ELF-1 (cell line): ENCODE measurements around the gene KCTD10.
"Not testable (repeated sequence)": the region's sequence is repeated elsewhere in the genome, so short reads cannot be mapped to it uniquely, and the experiment has no call there.

Source experiments
- DNase-seq: peaks from one replicate; pipeline ENCODE4 v3.0.0-alpha.2; 2016; ENCODE audit warnings: low read depth, low spot score

Gene KCTD10

GRCh38 chr12:109473526-109474270, 3.4 kb downstream of the KCTD10 start:
- not testable (repeated sequence) for DNase-seq

DNA sequence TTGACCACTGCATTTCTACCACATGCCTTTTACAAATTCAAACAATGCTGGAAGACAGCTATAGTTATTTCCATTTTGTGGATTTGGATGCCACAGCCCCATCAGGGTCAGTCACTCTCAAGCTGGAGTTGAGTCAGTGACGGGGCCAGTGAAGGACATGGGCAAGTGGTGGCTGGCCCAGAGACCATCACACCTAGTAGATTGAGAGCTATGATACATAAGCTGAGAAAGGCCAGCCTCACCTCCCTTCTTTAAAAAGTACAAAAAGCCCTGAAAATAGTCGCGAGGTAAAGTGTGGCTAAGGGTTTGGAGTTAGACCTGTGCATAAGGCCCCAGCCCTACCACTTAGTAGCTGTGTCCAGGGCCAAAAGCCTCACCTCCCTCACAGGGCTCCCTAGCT, 4.1 kb downstream of the KCTD10 start:
- no peak for DNase-seq

- no peak for DNase-seq
Observed at GRCh38 chr12:109469517-109469916, 7.6 kb downstream of the KCTD10 start.

- DNase-seq, result no peak
Observed at GRCh38 chr12:109467978-109468676, 9.0 kb downstream of the KCTD10 start.

DNA sequence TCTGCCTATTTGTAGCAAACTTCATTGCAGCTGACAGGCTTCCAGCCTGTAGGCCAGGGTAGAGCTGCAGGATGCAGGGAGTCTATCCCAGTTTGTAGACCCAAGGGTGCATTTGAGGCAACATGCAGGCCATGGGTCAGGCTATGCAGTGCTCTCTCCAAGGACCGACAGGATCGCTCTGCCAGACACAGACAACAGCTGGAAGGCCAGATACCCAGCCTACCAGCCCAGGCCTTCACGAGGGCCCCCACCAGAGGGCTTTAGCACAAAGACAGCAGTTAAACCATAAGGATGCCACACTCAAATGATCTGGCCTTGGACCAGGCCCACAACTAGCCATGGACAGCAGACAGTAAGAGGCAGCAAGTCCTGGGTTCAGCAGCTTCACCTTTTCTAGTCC, 10.3 kb downstream of the KCTD10 start:
- no peak for DNase-seq

DNA sequence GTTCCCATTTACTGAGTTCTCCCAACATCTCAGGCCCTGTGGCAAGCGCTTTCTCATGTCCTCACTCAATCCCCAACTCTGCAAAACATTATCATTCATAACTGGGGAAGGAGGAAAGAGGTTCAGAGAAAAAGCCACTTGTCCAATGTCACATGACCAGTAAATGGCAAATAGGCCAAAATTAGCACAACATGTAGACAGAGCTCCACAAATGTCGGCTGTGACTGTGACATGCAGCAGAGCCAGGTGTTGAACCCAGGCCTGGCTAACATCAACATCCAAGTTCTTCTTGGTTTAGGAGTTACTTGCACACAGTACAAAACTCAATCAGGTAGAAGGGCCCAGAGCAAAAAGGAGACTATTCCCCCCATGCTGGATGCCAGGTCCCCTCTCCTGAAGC, 10.8 kb downstream of the KCTD10 start:
- DNase-seq, result no peak

DNA sequence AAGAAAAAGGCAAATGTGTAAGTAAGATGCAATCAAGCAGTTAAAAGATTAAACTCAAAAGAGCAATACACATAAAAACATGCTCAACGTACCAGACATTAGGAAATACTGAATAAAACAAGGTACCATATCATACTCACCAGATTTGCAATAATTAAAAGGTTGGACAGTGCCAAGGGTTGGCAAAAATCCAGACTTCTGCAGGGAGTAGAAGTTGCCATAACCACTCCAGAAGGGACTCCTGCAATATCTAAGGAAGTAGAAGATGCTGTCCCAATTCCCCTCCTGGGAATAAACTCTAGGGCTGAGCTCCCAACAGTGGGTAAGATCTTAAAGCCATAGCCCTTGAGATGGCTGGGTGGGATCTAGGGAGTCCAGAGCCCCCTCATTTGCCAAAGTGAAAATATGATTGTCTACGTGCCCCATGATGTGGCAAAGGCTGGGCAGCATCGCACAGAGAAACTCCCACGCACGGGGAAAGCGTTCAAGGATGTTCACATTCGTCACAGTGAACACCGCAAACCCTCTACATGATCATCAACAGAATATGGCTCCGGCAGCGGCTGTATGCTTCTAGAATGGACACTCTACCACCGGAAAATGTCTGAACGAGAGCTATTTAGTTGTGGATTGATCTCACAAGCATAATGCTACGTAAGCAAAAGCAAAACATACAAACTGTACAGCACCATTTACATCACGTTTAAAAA, 12.3 kb downstream of the KCTD10 start:
- no peak for DNase-seq

- DNase-seq, result peak; percentile 14
Observed at GRCh38 chr12:109463756-109464155, 13.3 kb downstream of the KCTD10 start.

DNA sequence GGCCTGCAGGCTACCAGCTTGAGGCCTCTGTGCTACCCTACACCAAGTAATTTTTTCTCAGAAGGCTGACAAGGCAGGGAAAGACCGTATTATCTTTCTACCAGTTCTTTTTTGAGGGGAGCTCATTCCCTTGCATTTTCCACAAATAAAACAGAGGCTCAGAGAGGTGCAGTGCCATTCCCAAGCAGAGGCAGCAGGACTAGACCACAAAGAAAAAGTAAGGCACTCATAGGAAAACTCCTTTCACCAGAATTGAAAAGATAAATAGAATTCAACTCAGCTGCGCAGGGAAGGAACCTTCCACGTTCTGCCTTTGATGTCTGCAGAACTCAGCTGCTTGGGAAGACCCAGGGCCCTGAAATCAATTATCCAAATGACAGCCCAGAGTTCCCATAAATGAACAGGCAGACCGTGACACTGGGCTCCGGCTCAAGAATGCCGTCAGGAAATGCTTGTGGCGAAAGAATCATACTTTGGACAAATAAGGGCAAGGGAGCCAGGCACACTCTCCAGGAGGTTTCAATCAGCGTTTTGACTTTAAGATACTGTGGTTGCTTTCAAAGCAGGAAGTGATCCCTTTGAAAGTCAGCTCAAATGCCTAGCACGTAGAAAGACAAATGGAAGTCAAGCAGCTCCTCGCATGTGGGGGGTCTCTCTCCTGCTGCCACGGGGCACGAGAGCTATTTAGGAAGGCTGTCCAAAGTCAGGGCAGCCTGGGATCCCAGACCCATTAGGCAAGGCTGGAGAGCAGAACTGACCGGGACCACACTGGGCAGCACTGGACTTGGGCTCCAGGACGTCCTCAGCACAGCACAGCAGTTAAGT, 14.0 kb downstream of the KCTD10 start:
- peak; percentile 80 for DNase-seq

DNA sequence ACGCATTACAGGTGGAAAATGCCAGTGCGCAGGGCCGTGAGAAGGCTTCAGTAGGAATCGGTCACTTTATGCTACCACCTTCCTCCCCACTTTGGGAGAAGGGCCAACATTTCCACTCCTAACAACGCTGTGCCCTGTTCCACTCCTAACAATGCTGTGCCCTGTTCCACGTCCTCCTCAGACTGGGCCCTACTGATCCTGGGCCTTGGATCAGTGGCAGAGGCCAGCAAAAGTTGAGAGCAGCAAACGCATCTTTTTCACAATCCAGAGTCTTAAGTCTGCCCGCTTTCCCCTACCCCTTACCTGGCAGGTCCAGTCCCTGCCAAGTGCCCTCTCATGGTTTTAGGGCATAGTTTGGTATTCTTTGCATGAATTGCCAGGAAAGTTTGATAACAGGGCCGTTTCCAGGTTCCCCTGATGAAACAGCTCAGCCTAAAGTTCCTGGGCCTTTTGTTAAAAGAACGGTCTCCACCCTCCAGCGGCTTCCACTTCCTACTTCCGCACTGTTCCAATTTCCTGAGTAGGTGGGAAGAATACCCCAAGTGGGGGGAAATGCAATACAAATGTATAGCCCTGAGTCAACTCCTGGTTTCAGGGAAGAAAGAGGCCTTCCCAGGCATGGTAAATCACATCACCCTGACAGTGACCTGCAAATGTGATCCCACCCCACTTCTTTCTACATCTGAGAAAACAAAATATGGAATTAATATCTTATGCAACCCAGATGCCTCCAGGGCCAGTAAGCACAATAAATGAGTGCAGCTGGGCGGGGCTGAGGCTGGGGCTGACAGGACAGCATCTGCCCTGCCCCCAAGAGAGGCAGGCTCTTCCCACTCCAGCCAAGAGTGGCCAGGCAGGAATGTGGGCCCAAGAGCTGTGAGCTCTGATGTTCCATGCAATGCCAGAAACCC, 15.0 kb downstream of the KCTD10 start:
- DNase-seq, result peak; percentile 67

GRCh38 chr12:109461049-109461845, 15.9 kb downstream of the KCTD10 start:
- peak; percentile 66 for DNase-seq

GRCh38 chr12:109460538-109460937, 16.6 kb downstream of the KCTD10 start:
- peak; percentile 5 for DNase-seq

DNA sequence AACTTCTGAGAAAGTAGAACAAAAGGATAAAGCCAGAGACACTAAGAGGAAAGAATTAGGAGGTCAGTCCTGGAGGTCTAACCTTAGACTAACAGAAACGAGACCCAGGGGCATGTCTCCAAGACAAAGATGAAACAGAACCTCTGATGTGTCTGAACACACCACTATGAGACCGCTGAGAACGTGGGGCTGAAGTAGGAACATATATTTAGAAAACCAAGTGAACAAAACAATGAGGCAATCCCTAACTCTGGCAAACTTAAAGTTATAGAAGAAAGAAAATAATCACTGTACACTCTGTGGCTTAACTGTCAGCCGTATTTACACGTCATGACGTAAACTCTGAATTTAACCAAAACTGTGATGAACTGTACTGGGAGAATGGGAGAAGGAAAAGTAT, 17.9 kb downstream of the KCTD10 start:
- DNase-seq, result no peak

- peak; percentile 72 for DNase-seq
Observed at GRCh38 chr12:109458771-109459208, 18.3 kb downstream of the KCTD10 start.

DNA sequence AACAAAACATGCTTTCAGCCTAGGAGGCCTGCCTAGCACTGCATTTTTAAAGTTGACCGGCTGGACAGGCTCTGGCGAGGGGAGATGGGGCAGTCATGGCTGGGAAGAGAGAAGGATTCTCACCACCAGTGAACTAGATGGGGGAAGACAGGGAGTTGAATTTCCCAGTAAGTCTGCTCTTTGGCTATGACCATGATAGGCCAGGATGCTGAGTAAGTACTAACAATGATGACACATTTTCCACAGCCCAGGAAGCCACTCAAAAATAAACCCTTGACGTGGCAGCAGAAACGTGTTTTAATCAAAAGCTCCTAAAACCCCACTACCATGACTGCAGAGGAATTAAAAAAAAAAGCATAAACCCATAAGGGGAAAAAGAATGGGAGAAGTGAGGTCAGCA, 19.0 kb downstream of the KCTD10 start:
- DNase-seq, result no peak

DNA sequence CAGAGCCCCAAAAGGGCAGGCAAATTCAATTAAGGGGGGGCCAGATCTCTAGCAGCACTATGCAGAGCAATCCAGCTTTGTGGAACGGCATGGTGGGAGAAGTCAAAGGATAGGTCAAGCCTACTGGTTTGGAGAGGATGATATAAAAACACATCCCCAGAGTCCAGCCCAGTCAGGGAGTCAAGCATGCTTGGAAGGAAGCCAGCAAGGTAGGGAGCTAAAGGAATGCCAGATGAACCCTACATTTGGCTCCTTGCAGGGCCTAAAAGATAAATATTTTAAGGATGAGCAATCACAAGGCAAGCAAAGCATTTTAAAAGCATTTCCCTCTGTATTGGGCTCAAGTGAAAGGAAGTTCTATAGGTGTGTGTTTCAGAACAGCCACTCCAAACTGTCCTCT, 21.4 kb downstream of the KCTD10 start:
- no peak for DNase-seq

GRCh38 chr12:109452489-109452888, 24.6 kb downstream of the KCTD10 start:
- no peak for DNase-seq

GRCh38 chr12:109451400-109451799, 25.7 kb downstream of the KCTD10 start:
- no peak for DNase-seq

- no peak for DNase-seq
Observed at GRCh38 chr12:109450980-109451379, 26.1 kb downstream of the KCTD10 start.
